Nephron (organoid): ENCODE results near the gene RPS6KA4.

Experiments used
- H3K27ac Mint-ChIP-seq, 3 experiments: 2 replicates each; pipeline ENCODE4 v1.8.0; 2020; ENCODE audit warnings: mixed read lengths in 3 of 3, mild to moderate bottlenecking in 2 of 3, moderate library complexity in 1 of 3
- H3K27me3 Mint-ChIP-seq: 2 replicates; pipeline ENCODE4 v1.8.0; 2021; ENCODE audit warnings: low read depth, mild to moderate bottlenecking, moderate library complexity, mixed read lengths
- H3K36me3 Mint-ChIP-seq: 2 replicates; pipeline ENCODE4 v1.8.0; 2020; ENCODE audit warnings: low read depth, mixed read lengths
- H3K4me1 Mint-ChIP-seq: 2 replicates; pipeline ENCODE4 v1.8.0; 2020; ENCODE audit warnings: mixed read lengths
- H3K4me3 Mint-ChIP-seq, 3 experiments: 2 replicates each; pipeline ENCODE4 v1.8.0; 2020; ENCODE audit warnings: mild to moderate bottlenecking in 3 of 3, mixed read lengths in 3 of 3, moderate library complexity in 2 of 3
- H3K9me3 Mint-ChIP-seq: 2 replicates; pipeline ENCODE4 v1.8.0; 2020; ENCODE audit warnings: mixed read lengths
- CTCF ChIP-seq, 3 experiments: fragments of 200-600 bp; sonication (generic); IDR thresholded peaks; one replicate each; pipeline ENCODE4 v1.5.0; 2021; ENCODE audit warnings: antibody characterized with exemption in 3 of 3; ENCODE audit not compliant: unreplicated experiment in 3 of 3

RPS6KA4 gene

DNA sequence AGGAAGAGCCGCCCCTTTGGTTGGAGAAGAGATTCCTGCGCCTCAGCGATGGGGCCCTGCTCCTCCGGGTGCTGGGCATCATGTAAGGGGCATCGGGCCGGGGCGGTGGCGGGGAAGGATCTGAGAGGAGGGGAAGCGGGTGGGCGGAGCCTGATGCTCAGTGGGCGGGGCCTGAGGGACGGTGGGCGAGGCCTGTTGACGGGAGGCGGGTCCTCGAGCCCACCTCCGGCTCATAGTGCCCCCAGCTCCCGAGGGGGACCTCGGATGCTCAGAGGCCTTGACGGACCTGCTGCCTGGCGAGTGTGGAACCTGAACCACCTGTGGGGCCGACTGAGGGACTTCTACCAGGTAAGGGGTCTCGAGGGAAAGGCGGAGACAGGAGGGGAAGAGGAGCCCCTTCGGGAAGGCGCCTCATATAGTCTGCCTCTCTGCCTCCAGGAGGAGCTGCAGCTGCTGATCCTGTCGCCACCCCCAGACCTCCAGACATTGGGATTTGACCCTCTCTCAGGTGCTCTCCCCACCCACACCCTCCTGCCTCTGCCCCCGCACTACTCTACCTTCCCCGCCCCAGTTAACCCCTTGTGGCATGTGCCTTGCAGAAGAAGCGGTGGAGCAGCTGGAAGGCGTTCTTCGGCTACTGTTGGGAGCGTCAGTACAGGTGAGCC is 18.2 kb upstream of the RPS6KA4 start:
- Mint-ChIP-seq H3K4me1 (peaks cover 7% of the 10 kb centered on the region), H3K4me3 (peak overlapping the region; percentile 62 to 72 (median 67)), H3K36me3 (no peaks in the 10 kb centered on the region), H3K9me3 (no peaks in the 10 kb centered on the region), H3K27me3 (peaks cover 15% of the 10 kb centered on the region), H3K27ac (peak overlapping the region in 1 of 3 experiments; percentile 63)
- TF ChIP-seq CTCF (IDR thresholded peaks at IDR 0.05; ENCODE audit: unreplicated experiment in 3 of 3): no peak

DNA sequence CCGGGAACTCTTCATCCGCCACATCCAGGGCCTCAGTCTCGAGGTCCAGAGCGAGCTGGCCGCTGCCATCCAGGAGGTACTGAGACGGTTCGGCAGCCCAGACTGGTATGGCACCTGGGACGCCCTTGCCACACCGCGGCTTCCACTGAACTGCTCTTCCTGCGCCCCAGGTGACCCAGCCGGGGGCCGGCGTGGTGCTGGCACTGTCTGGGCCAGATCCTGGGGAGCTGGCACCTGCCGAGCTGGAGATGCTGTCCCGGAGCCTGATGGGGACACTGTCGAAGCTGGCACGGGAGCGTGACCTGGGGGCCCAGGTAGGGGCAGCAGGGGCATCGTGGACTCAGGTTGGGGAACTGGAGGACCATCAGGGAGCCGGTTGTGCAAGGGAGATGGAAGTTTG is 17.5 kb upstream of the RPS6KA4 start:
- Mint-ChIP-seq H3K4me3 (peak overlapping the region in 2 of 3 experiments; percentile 62 to 72), H3K4me1 (peaks cover 7% of the 10 kb centered on the region), H3K27me3 (peaks cover 15% of the 10 kb centered on the region), H3K27ac (no peak overlapping the region), H3K9me3 (no peaks in the 10 kb centered on the region), H3K36me3 (no peaks in the 10 kb centered on the region)
- no peak for TF ChIP-seq CTCF (IDR thresholded peaks at IDR 0.05; ENCODE audit: unreplicated experiment in 3 of 3)

DNA sequence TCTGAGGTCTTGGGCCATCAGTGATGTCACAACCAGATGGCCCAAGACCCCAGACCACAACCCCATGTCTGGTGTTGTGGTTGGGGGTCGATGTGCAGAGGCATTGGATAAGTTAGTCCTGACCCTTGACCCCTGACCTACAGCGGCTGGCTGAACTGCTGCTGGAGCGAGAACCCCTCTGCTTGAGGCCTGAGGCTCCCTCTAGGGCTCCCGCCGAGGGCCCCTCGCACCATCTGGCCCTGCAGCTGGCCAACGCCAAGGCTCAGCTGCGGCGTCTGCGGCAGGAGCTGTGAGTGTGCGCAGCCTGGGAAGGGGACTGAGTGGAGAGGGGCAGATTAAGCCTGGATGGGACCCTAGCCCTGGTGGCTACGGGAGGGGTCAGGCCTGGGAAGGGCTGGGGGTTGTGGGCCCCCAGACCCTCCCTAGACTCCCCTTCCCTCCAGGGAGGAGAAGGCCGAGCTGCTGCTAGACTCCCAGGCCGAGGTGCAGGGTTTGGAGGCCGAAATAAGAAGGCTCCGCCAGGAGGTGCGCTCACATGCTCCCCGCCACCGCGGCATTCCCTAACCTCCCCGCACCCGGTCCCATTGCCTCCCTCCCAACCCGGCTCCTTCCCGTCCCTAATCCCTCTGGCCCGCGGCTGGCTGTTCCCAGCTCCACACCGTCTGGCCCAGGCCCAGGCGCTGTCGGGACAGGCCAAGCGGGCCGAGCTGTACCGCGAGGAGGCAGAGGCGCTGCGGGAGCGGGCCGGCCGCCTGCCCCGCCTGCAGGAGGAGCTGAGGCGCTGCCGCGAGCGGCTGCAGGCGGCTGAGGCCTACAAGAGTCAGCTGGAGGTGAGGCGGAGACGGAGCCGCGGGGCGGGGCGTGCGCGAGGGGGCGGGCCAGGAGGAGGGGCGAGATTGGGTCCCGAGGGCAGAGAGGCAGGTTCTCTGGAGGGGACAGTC is 16.8 kb upstream of the RPS6KA4 start:
- Mint-ChIP-seq H3K36me3 (no peaks in the 10 kb centered on the region), H3K27ac (no peak overlapping the region), H3K4me1 (peaks cover 7% of the 10 kb centered on the region), H3K9me3 (no peaks in the 10 kb centered on the region), H3K4me3 (peak overlapping the region; percentile 58 to 76 (median 68)), H3K27me3 (peaks cover 15% of the 10 kb centered on the region)
- TF ChIP-seq CTCF (IDR thresholded peaks at IDR 0.05; ENCODE audit: unreplicated experiment in 3 of 3): peak; percentile 23 to 54 (median 45)

DNA sequence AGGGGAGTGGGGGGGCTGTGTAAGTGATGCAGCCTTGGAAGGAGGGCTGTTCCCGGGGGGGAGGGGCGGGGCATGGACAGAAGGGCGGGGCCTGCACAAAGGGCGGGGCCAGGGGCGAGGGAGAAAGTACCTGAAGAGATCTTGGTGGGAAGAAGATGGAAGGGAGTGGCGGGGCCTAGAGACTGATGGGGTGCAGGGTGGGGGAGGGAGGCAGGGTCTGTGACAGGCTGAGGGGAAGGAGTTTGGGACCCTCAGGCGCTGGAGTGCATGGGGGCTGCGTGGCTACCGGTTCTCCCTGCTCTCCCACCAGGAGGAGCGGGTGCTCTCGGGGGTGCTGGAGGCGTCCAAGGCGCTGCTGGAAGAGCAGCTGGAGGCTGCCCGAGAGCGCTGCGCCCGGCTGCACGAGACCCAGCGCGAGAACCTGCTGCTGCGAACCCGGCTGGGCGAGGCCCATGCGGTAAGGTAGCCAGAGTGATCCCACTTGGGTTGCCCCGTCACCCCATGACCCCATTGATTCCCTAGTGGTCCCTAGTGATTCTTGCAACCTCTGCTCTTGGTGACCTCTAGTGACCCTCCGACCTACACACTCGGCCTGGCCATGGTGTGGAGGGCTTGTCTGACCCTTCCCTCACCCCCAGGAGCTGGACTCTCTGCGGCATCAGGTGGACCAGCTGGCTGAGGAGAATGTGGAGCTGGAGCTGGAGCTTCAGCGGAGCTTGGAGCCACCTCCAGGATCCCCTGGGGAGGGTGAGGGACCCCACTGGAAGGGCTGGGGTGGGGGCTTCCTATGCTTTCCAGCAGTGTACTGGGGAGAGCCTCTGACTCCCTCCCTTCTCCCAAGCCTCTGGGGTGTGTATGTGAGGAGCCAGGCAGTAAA is 15.9 kb upstream of the RPS6KA4 start:
- Mint-ChIP-seq H3K9me3 (no peaks in the 10 kb centered on the region), H3K36me3 (no peaks in the 10 kb centered on the region), H3K27ac (no peak overlapping the region), H3K4me1 (peaks cover 7% of the 10 kb centered on the region), H3K4me3 (peak overlapping the region in 2 of 3 experiments; percentile 12 to 37), H3K27me3 (peaks cover 15% of the 10 kb centered on the region)
- TF ChIP-seq CTCF (IDR thresholded peaks at IDR 0.05; ENCODE audit: unreplicated experiment in 3 of 3): no peak

- H3K4me1 Mint-ChIP-seq: peaks cover 12% of the 10 kb centered on the region
- H3K4me3 Mint-ChIP-seq: no peak overlapping the region
- TF ChIP-seq CTCF (IDR thresholded peaks at IDR 0.05; ENCODE audit: unreplicated experiment in 3 of 3): peak in 1 of 3 experiments; percentile 28
- no peak overlapping the region for H3K27ac Mint-ChIP-seq
- no peaks in the 10 kb centered on the region for H3K36me3 Mint-ChIP-seq
- peaks cover 16% of the 10 kb centered on the region for H3K27me3 Mint-ChIP-seq
- H3K9me3 Mint-ChIP-seq: no peaks in the 10 kb centered on the region
Observed at GRCh38 chr11:64343767-64344559, 15.0 kb upstream of the RPS6KA4 start.
